Nephron progenitor cell (in vitro differentiated cells): ENCODE data around the gene SLC9A7.

ENCODE experiments used
- DNase-seq: peaks from one replicate; pipeline ENCODE4 v3.0.0; 2021
- H3K27ac Mint-ChIP-seq: 2 replicates; pipeline ENCODE4 v1.8.0; 2021; ENCODE audit warnings: mild to moderate bottlenecking, moderate library complexity, mixed read lengths
- H3K27me3 Mint-ChIP-seq: 2 replicates; pipeline ENCODE4 v1.8.0; 2021; ENCODE audit warnings: mild to moderate bottlenecking, low read depth, mixed read lengths; ENCODE audit not compliant: poor library complexity
- H3K36me3 Mint-ChIP-seq: 2 replicates; pipeline ENCODE4 v1.8.0; 2021; ENCODE audit warnings: low read depth, mixed read lengths
- H3K4me1 Mint-ChIP-seq: 2 replicates; pipeline ENCODE4 v1.8.0; 2021; ENCODE audit warnings: mixed read lengths
- H3K4me3 Mint-ChIP-seq: 2 replicates; pipeline ENCODE4 v1.8.0; 2021; ENCODE audit warnings: mild to moderate bottlenecking, moderate library complexity, mixed read lengths
- H3K9me3 Mint-ChIP-seq: 2 replicates; pipeline ENCODE4 v1.8.0; 2021; ENCODE audit warnings: mild to moderate bottlenecking, moderate library complexity, mixed read lengths
- CTCF ChIP-seq: fragments of 200-600 bp; sonication (generic); IDR thresholded peaks from 2 replicates; pipeline ENCODE4 v1.5.0; 2021; ENCODE audit warnings: antibody characterized with exemption

SLC9A7 gene

DNA sequence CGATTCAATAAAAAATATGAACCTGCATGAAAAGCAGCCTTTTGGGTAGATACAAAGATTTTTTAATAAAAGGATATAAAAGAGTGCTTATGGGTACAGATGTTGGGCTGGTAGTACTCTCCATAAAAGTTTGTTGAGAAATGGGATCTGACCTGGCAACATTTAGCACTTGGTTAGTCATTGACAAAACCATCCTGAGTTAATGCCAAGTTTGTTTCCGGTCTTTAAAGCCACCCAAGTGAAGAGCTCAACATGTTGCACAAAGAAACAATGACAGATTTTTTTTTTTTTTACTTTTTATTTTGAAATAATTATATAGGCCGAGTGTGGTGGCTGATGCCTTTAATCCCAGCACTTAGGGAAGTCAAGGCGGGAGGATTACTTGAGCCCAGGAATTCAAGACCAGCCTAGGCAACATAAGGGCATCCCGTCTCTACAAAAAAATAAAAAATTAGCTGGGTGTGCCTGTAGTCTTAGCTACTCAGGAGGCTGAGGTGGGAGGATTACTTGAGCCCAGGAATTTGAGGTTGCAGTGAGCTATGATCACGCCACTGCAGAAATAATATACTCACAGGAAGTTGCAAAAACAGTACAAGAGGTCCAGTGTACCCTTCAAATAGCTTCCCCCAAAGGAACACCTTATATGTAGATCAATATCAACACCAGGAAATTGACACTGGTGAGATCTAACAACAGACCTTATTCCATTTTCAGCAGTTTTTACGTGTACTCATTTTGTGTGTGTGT, 168.8 kb downstream of the SLC9A7 start:
- Mint-ChIP-seq H3K4me1 (peaks cover 14% of the 10 kb centered on the region), H3K36me3 (peaks cover 5% of the 10 kb centered on the region), H3K27me3 (peaks cover under 1% of the 10 kb centered on the region), H3K27ac (no peak overlapping the region), H3K4me3 (no peak overlapping the region), H3K9me3 (peaks cover 37% of the 10 kb centered on the region)
- no peak for DNase-seq
- no peak for TF ChIP-seq CTCF

DNA sequence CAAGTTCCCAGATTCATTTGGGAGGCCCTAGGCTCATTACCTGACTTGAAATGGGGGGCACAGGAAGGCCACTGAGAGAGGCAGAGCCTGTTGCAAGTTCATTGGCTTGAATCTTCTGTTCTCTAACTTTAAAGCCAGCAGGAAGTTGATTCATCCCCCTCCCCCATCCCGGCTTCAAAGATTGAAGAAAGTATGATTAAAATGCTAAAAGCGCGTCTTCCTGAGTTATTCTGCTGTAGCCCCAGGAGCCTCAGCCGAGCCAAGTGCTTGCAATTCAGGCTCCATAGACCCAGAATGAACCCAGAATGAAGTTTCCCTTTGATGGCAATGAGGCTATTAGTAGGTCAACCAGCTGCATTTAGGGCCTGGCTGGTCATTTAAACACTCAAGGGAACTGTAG, 170.7 kb downstream of the SLC9A7 start:
- no peaks in the 10 kb centered on the region for H3K27me3 Mint-ChIP-seq
- peaks cover 14% of the 10 kb centered on the region for H3K4me1 Mint-ChIP-seq
- no peak for TF ChIP-seq CTCF
- H3K27ac Mint-ChIP-seq = no peak overlapping the region
- H3K36me3 Mint-ChIP-seq = no peaks in the 10 kb centered on the region
- H3K4me3 Mint-ChIP-seq = no peak overlapping the region
- no peak for DNase-seq
- H3K9me3 Mint-ChIP-seq = peaks cover 39% of the 10 kb centered on the region

DNA sequence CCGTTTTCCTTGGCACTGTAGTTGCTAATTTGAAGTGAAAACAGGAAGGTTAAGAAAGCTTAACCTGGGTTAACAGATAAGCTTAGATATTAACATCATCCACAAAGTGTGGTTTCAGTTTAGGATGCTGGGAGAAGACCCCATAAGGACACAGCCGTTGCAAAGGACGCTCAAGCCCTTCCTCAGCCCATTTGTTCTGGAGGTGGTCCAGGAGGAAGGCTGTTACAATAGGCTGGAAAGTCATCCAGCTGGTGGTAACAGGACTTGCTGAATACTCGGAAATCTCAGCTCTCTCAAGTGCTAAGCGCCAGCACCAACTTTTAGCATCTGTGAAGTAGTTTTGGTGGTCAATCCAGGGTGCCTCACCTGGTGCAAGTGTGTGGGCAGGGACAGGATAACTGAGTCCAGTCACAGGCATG, 171.2 kb downstream of the SLC9A7 start:
- peaks cover 14% of the 10 kb centered on the region for H3K4me1 Mint-ChIP-seq
- no peak for TF ChIP-seq CTCF
- DNase-seq = no peak
- no peaks in the 10 kb centered on the region for H3K36me3 Mint-ChIP-seq
- H3K27me3 Mint-ChIP-seq = no peaks in the 10 kb centered on the region
- no peak overlapping the region for H3K4me3 Mint-ChIP-seq
- no peak overlapping the region for H3K27ac Mint-ChIP-seq
- H3K9me3 Mint-ChIP-seq = peaks cover 36% of the 10 kb centered on the region

- DNase-seq = no peak
- Mint-ChIP-seq H3K4me1 (peaks cover 14% of the 10 kb centered on the region), H3K27ac (no peak overlapping the region), H3K27me3 (no peaks in the 10 kb centered on the region), H3K4me3 (no peak overlapping the region), H3K9me3 (peaks cover 40% of the 10 kb centered on the region), H3K36me3 (no peaks in the 10 kb centered on the region)
- no peak for TF ChIP-seq CTCF
These were observed 171.8 kb downstream of the SLC9A7 start for GRCh38 chrX:46587158-46587557.

DNA sequence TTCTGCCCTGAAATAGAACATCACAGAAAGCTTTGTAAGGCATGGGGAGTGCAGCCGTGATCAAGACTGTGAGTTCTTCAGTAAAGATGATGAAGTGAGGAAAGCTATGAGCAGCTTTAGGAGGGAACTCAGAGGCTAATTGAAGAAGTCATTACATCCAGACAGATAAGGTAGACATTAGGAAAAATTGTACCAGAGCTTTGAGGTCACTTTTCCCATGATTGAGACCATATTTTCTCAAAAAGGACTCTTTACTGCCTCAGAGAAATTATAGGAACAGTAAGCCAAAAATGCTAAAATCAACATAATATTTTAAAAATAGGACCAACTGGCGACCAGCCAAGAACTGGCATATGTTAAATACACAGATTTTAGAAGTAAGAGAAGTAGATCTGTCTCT, 174.2 kb downstream of the SLC9A7 start:
- Mint-ChIP-seq H3K9me3 (peaks cover 38% of the 10 kb centered on the region), H3K4me1 (peaks cover 14% of the 10 kb centered on the region), H3K27me3 (peaks cover 4% of the 10 kb centered on the region), H3K27ac (no peak overlapping the region), H3K36me3 (no peaks in the 10 kb centered on the region), H3K4me3 (no peak overlapping the region)
- DNase-seq = no peak
- no peak for TF ChIP-seq CTCF

DNA sequence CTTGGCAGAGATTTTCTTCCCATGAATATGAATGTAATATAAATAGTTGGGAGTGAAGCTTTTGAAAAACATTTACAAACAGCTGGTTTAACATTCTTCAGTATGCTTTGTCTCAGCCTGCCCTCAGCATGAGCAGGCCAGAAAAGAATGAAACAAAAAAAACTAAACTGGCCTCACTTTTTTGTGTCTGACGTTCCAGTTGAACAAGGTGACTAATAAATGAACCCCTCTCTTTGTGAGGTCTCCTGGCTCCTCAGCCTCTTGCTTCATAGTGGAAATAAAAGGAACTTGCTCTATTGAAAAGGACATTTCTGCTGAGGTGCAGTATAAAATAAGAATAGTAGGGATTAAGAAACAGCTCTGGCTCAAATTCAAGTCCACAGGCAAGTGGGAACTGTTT, 176.0 kb downstream of the SLC9A7 start:
- peaks cover 9% of the 10 kb centered on the region for H3K4me1 Mint-ChIP-seq

More for the DNA sequence above, 176.0 kb downstream of the SLC9A7 start:
- Mint-ChIP-seq H3K27me3 (peaks cover 7% of the 10 kb centered on the region), H3K4me3 (no peak overlapping the region), H3K27ac (no peak overlapping the region), H3K9me3 (peaks cover 48% of the 10 kb centered on the region), H3K36me3 (no peaks in the 10 kb centered on the region)
- TF ChIP-seq CTCF = no peak
- DNase-seq = no peak
